ENCODE data around the gene FZD2.
A peak's percentile ranks its signal among the peaks of the same experiment; 100 is the strongest.
"Not testable (repeated sequence)": the region's sequence is repeated elsewhere in the genome, so short reads cannot be mapped to it uniquely, and the experiment has no call there.

Gene FZD2

DNA sequence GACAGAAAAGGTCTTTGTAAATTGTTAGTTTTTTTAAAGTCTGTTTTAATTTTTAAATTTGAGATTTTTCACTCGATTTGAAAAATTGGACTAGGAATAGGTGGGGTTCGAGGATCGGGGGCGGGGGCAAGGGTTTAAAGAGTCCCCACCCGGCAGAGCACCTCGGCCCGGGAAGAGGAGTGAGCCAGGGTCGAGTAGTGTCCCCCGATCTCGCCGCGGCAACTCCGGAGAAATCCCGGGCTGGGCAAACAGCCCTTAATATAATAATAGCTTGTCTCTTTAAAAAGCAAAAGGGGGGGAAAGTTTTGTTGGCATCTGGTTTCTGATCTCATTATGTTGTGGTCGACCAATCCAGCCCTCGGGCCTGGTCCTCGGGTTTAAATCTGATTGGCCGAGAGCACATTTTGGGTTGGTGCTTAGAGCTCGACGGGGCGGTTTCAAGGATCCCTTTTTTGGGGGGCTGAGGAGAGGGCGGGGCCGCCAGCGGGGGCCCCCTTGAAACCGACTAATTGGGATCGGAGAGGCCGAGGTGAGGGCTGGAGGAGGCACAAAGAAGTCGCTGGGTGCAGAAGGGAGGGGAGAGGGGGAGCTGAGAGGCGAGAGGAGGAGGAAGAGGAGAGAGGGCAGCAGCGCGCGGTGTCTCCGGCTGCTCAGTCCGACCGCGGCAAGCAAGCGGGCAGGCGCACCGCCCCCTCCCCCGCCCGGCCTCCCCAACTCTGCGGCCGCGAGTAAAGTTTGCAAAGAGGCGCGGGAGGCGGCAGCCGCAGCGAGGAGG lies at the start of gene FZD2:
Gene FZD2, plus strand, starts transcription at position 653 of the 775 bp plus-strand sequence. CDS start 205 bp downstream, outside the sequence.
- peak; percentile 73 for DNase-seq

DNA sequence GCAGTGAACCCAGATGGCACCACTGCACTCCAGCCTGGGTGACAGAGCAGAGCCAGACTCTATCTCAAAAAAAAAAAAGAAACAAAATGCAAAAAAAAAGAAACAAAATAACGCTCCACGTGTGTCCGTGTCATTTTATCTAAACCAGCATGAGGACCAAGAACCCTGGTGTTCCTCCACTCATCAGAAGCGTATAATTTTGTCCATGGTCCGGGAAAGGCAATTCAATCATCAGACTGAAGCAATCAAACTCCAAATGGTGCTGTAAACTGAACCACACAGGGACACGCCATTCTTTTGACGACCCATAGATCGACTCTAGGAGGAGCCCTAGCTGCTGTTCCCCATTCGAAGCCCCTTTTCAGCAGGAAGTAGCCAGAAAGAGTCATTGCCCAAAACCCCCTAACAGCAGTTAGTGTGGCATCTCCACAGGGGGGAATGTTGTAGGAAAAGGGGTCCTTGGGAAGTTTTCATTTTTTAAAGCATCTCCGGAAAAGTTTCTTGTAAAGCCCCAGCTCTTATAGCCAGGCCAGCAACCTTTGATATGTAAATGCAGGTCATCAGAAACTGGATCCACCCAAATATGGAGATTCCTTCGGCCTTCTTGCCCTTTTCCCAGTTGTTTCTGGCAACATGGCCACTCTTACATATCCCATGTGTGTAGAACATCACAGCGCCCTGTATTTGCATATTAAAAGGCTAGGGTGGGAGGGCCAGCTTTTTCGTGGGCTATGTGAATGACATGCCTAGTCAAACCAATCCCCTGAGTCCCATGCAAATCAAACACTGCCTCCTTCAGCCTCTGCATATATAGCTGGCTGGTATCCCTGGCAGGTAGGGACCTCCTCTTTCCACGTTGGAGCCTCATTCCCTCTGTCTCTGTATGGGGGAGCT lies 45.8 kb upstream of the FZD2 start:
- not testable (repeated sequence) for DNase-seq

DNA sequence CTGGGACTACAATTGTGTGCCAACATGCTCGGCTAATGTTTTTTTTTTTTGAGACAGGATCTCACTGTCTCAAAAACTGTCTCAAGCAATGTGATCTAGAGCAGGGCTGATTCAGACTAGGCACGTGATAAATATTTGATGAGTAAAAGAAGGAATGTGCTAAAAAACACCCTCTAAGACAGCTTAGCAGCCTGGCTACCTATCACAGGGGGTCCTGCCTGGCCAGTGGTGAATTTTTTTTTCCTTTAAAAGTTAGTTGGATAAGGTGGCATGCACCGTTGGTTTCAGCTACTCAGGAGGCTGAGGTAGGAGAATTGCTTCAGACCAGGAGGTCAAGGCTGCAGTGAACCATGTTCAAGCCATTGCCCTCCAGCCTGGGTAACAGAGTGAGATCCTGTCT lies 39.3 kb upstream of the FZD2 start:
- DNase-seq, result no peak

- DNase-seq, result peak; percentile 65
Observed at GRCh38 chr17:44522883-44523671, 34.2 kb upstream of the FZD2 start.

GRCh38 chr17:44523672-44523972 lies 33.7 kb upstream of the FZD2 start:
- DNase-seq, result no peak

- DNase-seq, result no peak
Observed at GRCh38 chr17:44527102-44527501, 30.2 kb upstream of the FZD2 start.

GRCh38 chr17:44527954-44528353 lies 29.3 kb upstream of the FZD2 start:
- DNase-seq, result no peak

DNA sequence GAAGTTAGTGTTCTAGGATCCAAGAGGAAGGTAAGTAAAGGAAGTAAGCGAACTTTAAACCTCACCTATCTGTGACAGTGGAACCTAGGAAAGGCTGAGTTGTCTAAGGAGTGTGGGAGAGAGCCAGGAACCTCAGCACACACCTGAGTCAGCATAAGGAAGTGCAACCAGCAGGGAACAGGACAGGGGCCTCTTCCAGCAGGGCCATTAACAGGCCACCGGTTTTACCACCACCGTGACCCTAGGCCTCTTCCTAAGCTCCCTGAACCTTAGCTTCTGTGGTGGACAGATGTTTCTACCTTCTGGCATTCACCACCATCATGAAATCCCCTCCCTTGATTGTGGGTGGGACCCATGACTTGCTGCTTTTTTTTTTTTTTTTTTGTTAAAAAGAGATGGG lies 27.4 kb upstream of the FZD2 start:
- DNase-seq, result no peak

- DNase-seq, result no peak
Observed at GRCh38 chr17:44530896-44531418, 26.3 kb upstream of the FZD2 start.

GRCh38 chr17:44533533-44534246 lies 23.6 kb upstream of the FZD2 start:
- peak; percentile 42 for DNase-seq

DNA sequence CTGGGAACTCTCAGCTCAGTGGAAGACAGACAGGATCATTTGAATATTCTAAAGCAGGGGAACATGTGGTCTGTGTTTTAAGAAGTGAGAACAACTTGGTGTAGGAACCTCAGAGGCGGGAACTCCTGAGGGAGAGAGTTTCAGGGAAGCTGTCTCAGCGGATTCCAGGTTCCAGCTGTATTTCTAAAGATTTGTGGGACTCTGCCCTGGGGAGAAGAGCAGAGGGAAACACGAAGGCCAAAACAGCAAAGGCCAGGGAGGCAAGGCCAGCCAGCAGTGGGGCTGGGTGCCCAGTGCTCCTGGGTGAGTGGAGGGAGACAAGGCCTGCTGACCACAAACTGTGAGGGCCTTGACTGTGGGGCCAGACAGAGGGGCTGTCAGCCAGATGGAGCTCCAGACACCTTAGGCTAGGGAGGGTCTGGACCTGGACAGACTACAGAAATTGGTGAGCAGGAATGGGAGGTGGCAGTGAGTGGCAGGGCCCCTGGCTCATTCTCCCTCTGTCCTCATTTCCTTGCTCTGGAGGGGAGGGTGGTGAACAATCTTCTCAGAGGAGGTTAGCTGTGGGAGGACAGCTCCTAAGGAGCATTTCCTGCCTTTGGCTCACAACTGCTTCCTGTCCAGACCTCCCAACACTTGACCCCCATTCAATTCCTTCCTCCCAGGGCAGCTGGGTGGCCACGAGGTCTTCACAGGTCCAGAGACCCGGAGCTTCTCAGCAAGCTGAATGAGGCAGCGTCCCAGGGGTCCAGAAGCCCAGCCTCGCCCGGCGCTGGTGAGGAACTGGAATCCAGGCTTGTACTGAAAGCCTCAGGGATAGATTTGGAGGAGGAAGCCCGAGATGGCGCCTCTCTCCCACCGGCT lies 21.0 kb upstream of the FZD2 start:
- no peak for DNase-seq

DNA sequence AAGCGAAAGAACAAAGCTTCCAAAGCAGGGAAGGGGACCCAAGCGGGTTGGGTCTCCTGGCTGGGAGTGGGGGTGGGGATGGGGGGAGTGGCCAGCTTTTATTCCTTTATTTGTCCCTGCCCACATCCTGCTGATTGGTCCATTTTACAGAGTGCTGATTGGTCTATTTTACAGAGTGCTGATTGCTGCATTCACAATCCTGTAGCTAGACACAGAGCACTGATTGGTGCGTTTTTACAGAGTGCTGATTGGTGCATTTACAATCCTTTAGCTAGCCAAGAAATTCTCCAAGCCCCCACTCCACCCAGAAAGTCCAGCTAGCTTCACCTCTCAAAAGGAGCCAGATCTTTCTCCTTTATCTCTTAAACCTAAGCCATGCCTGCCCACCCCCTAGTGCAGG lies 19.4 kb upstream of the FZD2 start:
- DNase-seq, result not testable (repeated sequence)

- no peak for DNase-seq
Observed at GRCh38 chr17:44539673-44540072, 17.6 kb upstream of the FZD2 start.

DNA sequence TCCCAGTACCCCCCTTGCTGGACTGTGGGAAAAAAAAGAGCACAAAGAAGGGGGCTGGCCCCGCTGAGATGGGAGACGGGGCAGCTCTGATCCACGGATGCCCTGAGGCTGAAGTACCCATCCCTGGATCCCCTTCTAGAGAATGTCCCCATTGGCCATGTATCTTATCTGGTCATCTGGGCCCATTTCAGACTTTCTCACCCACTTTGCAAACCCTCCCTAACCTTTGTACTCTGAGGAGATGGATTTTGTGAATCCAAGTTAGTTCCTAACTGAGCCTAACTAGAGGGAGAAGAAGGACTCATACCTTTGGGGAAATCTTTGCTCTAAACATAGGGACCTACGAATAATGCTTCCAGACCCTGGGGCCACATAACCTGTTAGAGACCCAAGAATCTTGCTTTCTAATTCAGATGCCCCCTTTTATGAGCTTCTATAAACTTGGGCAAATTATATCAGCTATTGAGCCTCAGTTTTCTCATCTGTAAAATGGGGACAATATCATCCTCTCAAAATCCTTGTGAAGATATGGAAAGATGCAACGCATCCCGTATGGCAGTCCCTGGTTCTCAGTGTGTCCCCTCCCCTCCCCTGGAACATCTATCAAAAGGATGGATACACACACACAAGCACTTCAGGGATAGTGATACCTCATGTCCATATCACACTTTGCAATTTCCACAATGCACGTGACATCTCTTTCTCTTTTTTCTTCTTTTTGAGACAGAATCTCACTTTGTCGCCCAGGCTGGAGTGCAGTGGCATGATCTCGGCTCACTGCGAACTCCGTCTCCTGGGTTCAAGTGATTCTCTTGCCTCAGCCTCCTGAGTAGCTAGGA lies 16.8 kb upstream of the FZD2 start:
- DNase-seq, result no peak

DNA sequence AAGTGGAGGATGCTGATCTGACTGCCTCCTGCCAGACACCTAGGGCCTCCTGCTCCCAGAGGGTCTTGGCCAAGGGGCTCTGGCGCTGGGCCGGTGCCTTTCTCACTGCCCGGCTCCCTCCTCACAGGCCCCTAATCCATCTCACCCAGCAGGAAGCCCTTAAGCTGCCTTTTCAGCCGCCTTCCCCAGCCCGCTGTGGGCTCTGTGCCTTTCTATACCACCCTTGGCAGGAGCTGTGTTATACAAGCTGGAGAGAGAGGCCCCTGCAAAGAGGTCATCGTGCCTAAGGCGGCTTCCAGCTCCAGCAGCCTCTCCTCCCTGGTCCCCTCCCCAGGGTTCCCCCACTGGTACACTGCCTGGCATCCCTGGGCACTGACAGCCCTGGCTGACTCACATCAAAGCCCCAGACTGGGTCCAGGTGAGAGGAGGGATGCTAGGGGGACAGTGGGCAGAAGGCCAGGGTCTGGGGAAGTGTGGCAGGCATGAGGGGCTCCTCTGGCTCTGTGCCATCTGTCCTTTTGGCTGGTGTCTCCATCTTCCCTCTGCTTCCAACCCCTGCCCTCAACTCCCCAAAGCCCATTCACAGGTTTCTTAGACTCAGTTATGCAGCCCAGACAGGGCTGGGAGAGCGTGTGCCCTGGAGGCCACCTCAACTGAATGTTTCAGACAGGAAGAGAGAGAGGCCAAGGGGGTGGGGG lies 15.3 kb upstream of the FZD2 start:
- DNase-seq, result no peak

DNA sequence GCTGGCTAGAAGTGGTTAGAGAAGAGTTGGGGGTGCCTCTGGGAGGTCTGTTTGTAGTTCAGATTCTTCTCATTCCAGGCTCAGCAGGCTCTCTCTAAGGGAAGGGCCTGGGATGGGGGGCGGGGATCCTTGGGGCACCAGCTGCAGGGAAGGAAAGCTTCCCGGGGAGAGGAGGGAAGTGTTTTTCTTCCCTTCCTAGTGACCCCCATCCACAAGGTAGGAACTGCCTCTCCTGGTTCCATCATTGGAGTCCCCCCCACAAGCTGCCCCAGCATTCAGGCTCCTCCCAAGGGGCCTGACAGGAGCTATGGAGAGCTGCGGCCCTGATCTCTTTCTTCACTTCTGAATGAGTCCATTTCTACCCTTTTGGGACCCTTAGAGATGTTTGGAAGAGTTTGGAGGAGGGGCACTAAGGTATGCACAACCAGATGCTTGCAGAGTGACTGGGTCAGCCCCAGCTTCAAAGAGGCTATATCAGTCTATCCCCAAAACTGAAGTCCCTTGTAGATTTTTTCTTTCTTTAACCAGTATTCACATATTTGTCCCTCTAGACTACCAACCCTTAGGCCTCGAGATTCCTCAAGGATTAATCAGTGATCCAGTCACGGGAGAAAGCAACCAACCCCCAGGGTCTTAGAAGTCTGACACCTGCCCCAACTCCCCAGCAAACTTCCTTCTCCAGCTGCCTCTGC lies 13.9 kb upstream of the FZD2 start:
- no peak for DNase-seq

DNA sequence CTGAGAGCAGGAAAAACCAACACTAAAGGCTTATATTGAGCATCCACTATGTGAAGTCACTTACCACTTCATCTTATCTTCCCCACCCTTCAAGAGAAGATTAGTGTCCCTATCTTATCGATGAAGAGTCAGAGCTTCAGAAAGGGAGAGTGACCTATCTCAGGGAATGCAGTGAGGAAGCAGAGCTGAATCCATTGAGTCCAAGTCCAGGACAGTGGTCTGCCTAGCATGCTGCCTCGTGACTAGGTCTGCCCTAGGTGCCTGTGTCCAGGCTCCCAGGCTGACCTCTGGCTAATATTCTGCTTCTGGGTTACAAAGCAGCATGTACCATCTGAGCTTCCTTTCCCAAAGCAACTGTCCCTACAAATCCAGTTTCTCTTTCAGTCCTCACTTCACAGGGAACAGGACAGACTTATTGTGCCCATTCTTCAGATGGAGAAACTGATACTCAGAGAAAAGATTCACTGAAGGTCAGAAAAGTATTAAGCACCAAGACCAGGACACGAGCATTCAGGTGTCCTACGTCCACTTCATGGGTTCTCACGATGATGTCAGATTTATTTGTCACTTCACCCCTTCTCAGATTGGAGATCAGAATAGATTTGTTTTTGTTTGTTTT lies 13.3 kb upstream of the FZD2 start:
- no peak for DNase-seq

All from GF-D8 (cell line).